Measurements from ENCODE around the gene NCKIPSD. TPM values are rescaled to one million over a fixed set of nuclear protein-coding genes. Genes with fewer than 3 reads are reported as not detected.

The NCKIPSD gene
- total RNA-seq, 1 experiment from 2014 or later, result 25.5 TPM

- DNase-seq, result no peak
- H3K27me3 ChIP-seq (ENCODE audit: low read length), result no peaks in the 10 kb centered on the region
- peaks cover 34% of the 10 kb centered on the region for H3K4me1 ChIP-seq (ENCODE audit: low read length)
- peak overlapping the region; percentile 62 for H3K27ac ChIP-seq (ENCODE audit: low read length)
- no peaks in the 10 kb centered on the region for H3K9me2 ChIP-seq (replicated peaks; ENCODE audit: insufficient read depth, low read length)
- H3K9ac ChIP-seq (ENCODE audit: low read length), result peak overlapping the region; percentile 99
- H3K79me2 ChIP-seq (ENCODE audit: low read length), result peaks cover 29% of the 10 kb centered on the region
- H3K4me3 ChIP-seq (ENCODE audit: low read length), result peak overlapping the region; percentile 98
- peak overlapping the region; percentile 86; the same call in 1 of the 2 replicates for H2AFZ ChIP-seq (ENCODE audit: low read length)
- H3K4me2 ChIP-seq (ENCODE audit: low read depth, low read length, poor library complexity, severe bottlenecking), result peak overlapping the region; percentile 73
- H4K20me1 ChIP-seq (ENCODE audit: insufficient read depth, low read depth, low read length), result peaks cover 22% of the 10 kb centered on the region; the same call in 1 of the 2 replicates
- H3K36me3 ChIP-seq (ENCODE audit: insufficient read depth, low read length), result peaks cover 33% of the 10 kb centered on the region
- H3K9me3 ChIP-seq (ENCODE audit: low read length), result no peaks in the 10 kb centered on the region
Observed at GRCh38 chr3:48685293-48685602, 467 bp downstream of the NCKIPSD start.

GRCh38 chr3:48684480-48685143 is 1.1 kb downstream of the NCKIPSD start:
- H3K36me3 ChIP-seq (ENCODE audit: insufficient read depth, low read length), result peaks cover 34% of the 10 kb centered on the region
- H3K27ac ChIP-seq (ENCODE audit: low read length), result no peak overlapping the region
- peak overlapping the region; percentile 73 for H3K4me2 ChIP-seq (ENCODE audit: low read depth, low read length, poor library complexity, severe bottlenecking)
- peak; percentile 60 for DNase-seq
- H3K79me2 ChIP-seq (ENCODE audit: low read length), result peaks cover 29% of the 10 kb centered on the region
- H4K20me1 ChIP-seq (ENCODE audit: insufficient read depth, low read depth, low read length), result peaks cover 16% of the 10 kb centered on the region; the same call in 1 of the 2 replicates
- peaks cover 40% of the 10 kb centered on the region for H3K4me1 ChIP-seq (ENCODE audit: low read length)
- no peaks in the 10 kb centered on the region for H3K27me3 ChIP-seq (ENCODE audit: low read length)
- H3K4me3 ChIP-seq (ENCODE audit: low read length), result peak overlapping the region; percentile 98
- no peaks in the 10 kb centered on the region for H3K9me2 ChIP-seq (replicated peaks; ENCODE audit: insufficient read depth, low read length)
- no peaks in the 10 kb centered on the region for H3K9me3 ChIP-seq (ENCODE audit: low read length)
- peak overlapping the region; percentile 99 for H3K9ac ChIP-seq (ENCODE audit: low read length)
- H2AFZ ChIP-seq (ENCODE audit: low read length), result no peak overlapping the region

GRCh38 chr3:48684054-48684349 is 1.7 kb downstream of the NCKIPSD start:
- no peaks in the 10 kb centered on the region for H3K9me3 ChIP-seq (ENCODE audit: low read length)
- H3K4me1 ChIP-seq (ENCODE audit: low read length), result peaks cover 40% of the 10 kb centered on the region
- H3K27me3 ChIP-seq (ENCODE audit: low read length), result no peaks in the 10 kb centered on the region
- peak overlapping the region; percentile 98 for H3K4me3 ChIP-seq (ENCODE audit: low read length)
- no peak for DNase-seq
- peak overlapping the region; percentile 73 for H3K4me2 ChIP-seq (ENCODE audit: low read depth, low read length, poor library complexity, severe bottlenecking)
- H4K20me1 ChIP-seq (ENCODE audit: insufficient read depth, low read depth, low read length), result peaks cover 11% of the 10 kb centered on the region; the same call in 1 of the 2 replicates
- peaks cover 35% of the 10 kb centered on the region for H3K36me3 ChIP-seq (ENCODE audit: insufficient read depth, low read length)
- H3K79me2 ChIP-seq (ENCODE audit: low read length), result peaks cover 29% of the 10 kb centered on the region
- H2AFZ ChIP-seq (ENCODE audit: low read length), result no peak overlapping the region
- H3K27ac ChIP-seq (ENCODE audit: low read length), result no peak overlapping the region
- H3K9me2 ChIP-seq (replicated peaks; ENCODE audit: insufficient read depth, low read length), result no peaks in the 10 kb centered on the region
- H3K9ac ChIP-seq (ENCODE audit: low read length), result peak overlapping the region; percentile 99

GRCh38 chr3:48682786-48683185 is 2.9 kb downstream of the NCKIPSD start:
- no peak overlapping the region for H3K4me3 ChIP-seq (ENCODE audit: low read length)
- no peak overlapping the region for H2AFZ ChIP-seq (ENCODE audit: low read length)
- H3K27me3 ChIP-seq (ENCODE audit: low read length), result no peaks in the 10 kb centered on the region
- H3K4me1 ChIP-seq (ENCODE audit: low read length), result peaks cover 40% of the 10 kb centered on the region
- H3K79me2 ChIP-seq (ENCODE audit: low read length), result peaks cover 29% of the 10 kb centered on the region
- H3K36me3 ChIP-seq (ENCODE audit: insufficient read depth, low read length), result peaks cover 27% of the 10 kb centered on the region
- H4K20me1 ChIP-seq (ENCODE audit: insufficient read depth, low read depth, low read length), result peaks cover 5% of the 10 kb centered on the region; the same call in 1 of the 2 replicates
- H3K27ac ChIP-seq (ENCODE audit: low read length), result no peak overlapping the region
- H3K9me3 ChIP-seq (ENCODE audit: low read length), result no peaks in the 10 kb centered on the region
- H3K9me2 ChIP-seq (replicated peaks; ENCODE audit: insufficient read depth, low read length), result no peaks in the 10 kb centered on the region
- H3K4me2 ChIP-seq (ENCODE audit: low read depth, low read length, poor library complexity, severe bottlenecking), result no peak overlapping the region
- no peak for DNase-seq
- H3K9ac ChIP-seq (ENCODE audit: low read length), result no peak overlapping the region

GRCh38 chr3:48681974-48682610 is 3.6 kb downstream of the NCKIPSD start:
- Histone ChIP-seq H3K9me3 (ENCODE audit: low read length) (no peaks in the 10 kb centered on the region), H3K27me3 (ENCODE audit: low read length) (no peaks in the 10 kb centered on the region), H3K27ac (ENCODE audit: low read length) (no peak overlapping the region), H3K4me1 (ENCODE audit: low read length) (peaks cover 33% of the 10 kb centered on the region), H3K36me3 (ENCODE audit: insufficient read depth, low read length) (peaks cover 26% of the 10 kb centered on the region), H4K20me1 (ENCODE audit: insufficient read depth, low read depth, low read length) (no peaks in the 10 kb centered on the region), H3K9me2 (replicated peaks; ENCODE audit: insufficient read depth, low read length) (no peaks in the 10 kb centered on the region), H2AFZ (ENCODE audit: low read length) (no peak overlapping the region), H3K79me2 (ENCODE audit: low read length) (peaks cover 29% of the 10 kb centered on the region), H3K4me2 (ENCODE audit: low read depth, low read length, poor library complexity, severe bottlenecking) (no peak overlapping the region), H3K9ac (ENCODE audit: low read length) (no peak overlapping the region), H3K4me3 (ENCODE audit: low read length) (no peak overlapping the region)
- DNase-seq, result no peak

- H2AFZ ChIP-seq (ENCODE audit: low read length), result no peak overlapping the region
- H3K27ac ChIP-seq (ENCODE audit: low read length), result no peak overlapping the region
- peaks cover 29% of the 10 kb centered on the region for H3K4me1 ChIP-seq (ENCODE audit: low read length)
- peaks cover 29% of the 10 kb centered on the region for H3K79me2 ChIP-seq (ENCODE audit: low read length)
- no peaks in the 10 kb centered on the region for H3K9me2 ChIP-seq (replicated peaks; ENCODE audit: insufficient read depth, low read length)
- no peak for DNase-seq
- H3K9ac ChIP-seq (ENCODE audit: low read length), result no peak overlapping the region
- no peak overlapping the region for H3K4me3 ChIP-seq (ENCODE audit: low read length)
- H3K27me3 ChIP-seq (ENCODE audit: low read length), result no peaks in the 10 kb centered on the region
- no peaks in the 10 kb centered on the region for H3K9me3 ChIP-seq (ENCODE audit: low read length)
- no peak overlapping the region for H3K4me2 ChIP-seq (ENCODE audit: low read depth, low read length, poor library complexity, severe bottlenecking)
- no peaks in the 10 kb centered on the region for H4K20me1 ChIP-seq (ENCODE audit: insufficient read depth, low read depth, low read length)
- H3K36me3 ChIP-seq (ENCODE audit: insufficient read depth, low read length), result peaks cover 26% of the 10 kb centered on the region
Observed at GRCh38 chr3:48681541-48681880, 4.2 kb downstream of the NCKIPSD start.

GRCh38 chr3:48680811-48681540 is 4.7 kb downstream of the NCKIPSD start:
- Histone ChIP-seq H3K79me2 (ENCODE audit: low read length) (peaks cover 29% of the 10 kb centered on the region), H3K27me3 (ENCODE audit: low read length) (no peaks in the 10 kb centered on the region), H2AFZ (ENCODE audit: low read length) (no peak overlapping the region), H3K27ac (ENCODE audit: low read length) (no peak overlapping the region), H3K4me1 (ENCODE audit: low read length) (peaks cover 24% of the 10 kb centered on the region), H4K20me1 (ENCODE audit: insufficient read depth, low read depth, low read length) (no peaks in the 10 kb centered on the region), H3K4me3 (ENCODE audit: low read length) (no peak overlapping the region), H3K9me2 (replicated peaks; ENCODE audit: insufficient read depth, low read length) (no peaks in the 10 kb centered on the region), H3K9me3 (ENCODE audit: low read length) (no peaks in the 10 kb centered on the region), H3K4me2 (ENCODE audit: low read depth, low read length, poor library complexity, severe bottlenecking) (no peak overlapping the region), H3K36me3 (ENCODE audit: insufficient read depth, low read length) (peaks cover 26% of the 10 kb centered on the region), H3K9ac (ENCODE audit: low read length) (no peak overlapping the region)
- no peak for DNase-seq
